Neural cell (in vitro differentiated cells): Measurements from ENCODE around the gene IFFO2. TPM values are rescaled to one million over a fixed set of nuclear protein-coding genes. Genes with fewer than 3 reads are reported as not detected.

ENCODE experiments used
- H2AFZ ChIP-seq: fragments of 200-600, 300-800 bp; sonication (generic), shearing (Covaris generic); 2 replicates; pipeline ENCODE4 v1.6.0; 2014; ENCODE audit warnings: low read depth, mild to moderate bottlenecking, antibody characterized with exemption, low read length, moderate library complexity
- H3F3A ChIP-seq: fragments of 200-600 bp; shearing (Covaris generic); 2 replicates; pipeline ENCODE4 v1.6.1; 2016; ENCODE audit warnings: mild to moderate bottlenecking, moderate library complexity, mixed read lengths, antibody characterized with exemption, low read length; ENCODE audit not compliant: insufficient read depth, poor library complexity, severe bottlenecking
- H3K27ac ChIP-seq: fragments of 200-600, 300-800 bp; sonication (generic), shearing (Covaris generic); 2 replicates; pipeline ENCODE4 v1.5.1; 2014; ENCODE audit warnings: mild to moderate bottlenecking, low read length, moderate library complexity
- H3K27me3 ChIP-seq: fragments of 300-800, 200-600 bp; sonication (generic), shearing (Covaris generic); 2 replicates; pipeline ENCODE4 v1.6.0; 2014; ENCODE audit warnings: mild to moderate bottlenecking, low read depth, low read length, moderate library complexity; ENCODE audit not compliant: insufficient read depth
- H3K36me3 ChIP-seq: fragments of 300-800, 200-600 bp; sonication (generic), shearing (Covaris generic); 2 replicates; pipeline ENCODE4 v1.5.1; 2014; ENCODE audit warnings: mild to moderate bottlenecking, antibody characterized with exemption, low read length, moderate library complexity; ENCODE audit not compliant: insufficient read depth
- H3K4me2 ChIP-seq: fragments of 300-800, 200-600 bp; sonication (generic), shearing (Covaris generic); 2 replicates; pipeline ENCODE4 v1.6.0; 2014; ENCODE audit warnings: mild to moderate bottlenecking, low read length
- H3K4me3 ChIP-seq: fragments of 300-800, 200-600 bp; sonication (generic), shearing (Covaris generic); 2 replicates; pipeline ENCODE4 v1.5.1; 2014; ENCODE audit warnings: mild to moderate bottlenecking, low read length, moderate library complexity
- H3K79me2 ChIP-seq: fragments of 200-600 bp; shearing (Covaris generic); replicated peaks from 2 replicates; pipeline ENCODE4 v1.6.0; 2014; ENCODE audit warnings: mild to moderate bottlenecking, low read length, moderate library complexity; ENCODE audit not compliant: insufficient read depth
- H3K9ac ChIP-seq: fragments of 300-800, 200-600 bp; sonication (generic), shearing (Covaris generic); 2 replicates; pipeline ENCODE4 v1.6.1; 2016; ENCODE audit warnings: mild to moderate bottlenecking, low read length, mixed read lengths
- H3K9me2 ChIP-seq: fragments of 200-600 bp; shearing (Covaris generic); 2 replicates; pipeline ENCODE4 v1.6.1; 2016; ENCODE audit warnings: mild to moderate bottlenecking, low read length, mixed read lengths; ENCODE audit not compliant: insufficient read depth
- H3K9me3 ChIP-seq: fragments of 200-600, 300-800 bp; sonication (generic), shearing (Covaris generic); 2 replicates; pipeline ENCODE4 v1.6.1; 2016; ENCODE audit warnings: mild to moderate bottlenecking, mixed run types, low read length, moderate library complexity, mixed read lengths
- H4K20me1 ChIP-seq: fragments of 200-600 bp; shearing (Covaris generic); 2 replicates; pipeline ENCODE4 v1.6.1; 2016; ENCODE audit warnings: mild to moderate bottlenecking, mixed run types; ENCODE audit not compliant: insufficient read depth
- EP300 ChIP-seq: fragments of 450-650 bp; conservative IDR thresholded peaks from 2 replicates; pipeline ENCODE4 v1.6.1; 2014; ENCODE audit warnings: antibody characterized with exemption, mild to moderate bottlenecking, moderate library complexity; ENCODE audit not compliant: poor library complexity, severe bottlenecking
- EZH2 ChIP-seq: fragments of 200-600, 300-800 bp; shearing (Covaris generic), sonication (generic); IDR thresholded peaks from 2 replicates; pipeline ENCODE4 v1.6.1; 2014; ENCODE audit warnings: antibody characterized with exemption, low read length, borderline replicate concordance, mild to moderate bottlenecking; ENCODE audit not compliant: insufficient read depth, poor library complexity, severe bottlenecking
- MXI1 ChIP-seq: fragments of 450-650 bp; conservative IDR thresholded peaks from 2 replicates; pipeline ENCODE4 v1.6.1; 2014; ENCODE audit warnings: antibody characterized with exemption, mild to moderate bottlenecking; ENCODE audit not compliant: poor library complexity, severe bottlenecking
- RAD21 ChIP-seq: fragments of 450-650 bp; conservative IDR thresholded peaks from 2 replicates; pipeline ENCODE4 v1.6.1; 2014; ENCODE audit warnings: antibody characterized with exemption, mild to moderate bottlenecking, moderate library complexity
- REST ChIP-seq: IDR thresholded peaks from 2 replicates; pipeline ENCODE4 v1.6.1; 2012; ENCODE audit warnings: borderline replicate concordance
- polyA plus RNA-seq: library from polyadenylated mRNA; depleted of rRNA; stranded (reverse); fragments of >200 nt; gene quantifications from 2 replicates; pipeline ENCODE4 v1.2.3, GENCODE V29; 2014

IFFO2 gene
- polyA plus RNA-seq, 1 donor from 2014 or later, result 2.6 TPM

- Histone ChIP-seq H3K9me2 (no peaks in the 10 kb centered on the region), H3K27ac (no peak overlapping the region), H4K20me1 (no peaks in the 10 kb centered on the region)
These were observed 12.4 kb downstream of the IFFO2 start for GRCh38 chr1:18943914-18944572.

GRCh38 chr1:18943162-18943561 is 13.3 kb downstream of the IFFO2 start:
- H3K27me3 ChIP-seq, result no peaks in the 10 kb centered on the region
- H3F3A ChIP-seq, result no peaks in the 10 kb centered on the region
- H2AFZ ChIP-seq, result no peak overlapping the region
- no peaks in the 10 kb centered on the region for H3K9me2 ChIP-seq
- no peaks in the 10 kb centered on the region for H3K9me3 ChIP-seq
- no peaks in the 10 kb centered on the region for H3K36me3 ChIP-seq
- TF ChIP-seq REST (no peak), EP300 (no peak), MXI1 (no peak)
- H3K9ac ChIP-seq, result no peak overlapping the region
- no peak overlapping the region for H3K27ac ChIP-seq
- H3K4me2 ChIP-seq, result no peak overlapping the region
- H4K20me1 ChIP-seq, result no peaks in the 10 kb centered on the region
- H3K4me3 ChIP-seq, result no peak overlapping the region
- H3K79me2 ChIP-seq, result no peaks in the 10 kb centered on the region

More at GRCh38 chr1:18943914-18944572, 12.4 kb downstream of the IFFO2 start:
- H3K36me3 ChIP-seq, result no peaks in the 10 kb centered on the region
- no peaks in the 10 kb centered on the region for H3K79me2 ChIP-seq
- no peak overlapping the region for H3K9ac ChIP-seq
- H3F3A ChIP-seq, result no peaks in the 10 kb centered on the region
- TF ChIP-seq MXI1 (no peak), EP300 (no peak), REST (no peak), EZH2 (no peak), RAD21 (no peak)
- H2AFZ ChIP-seq, result no peak overlapping the region
- H3K4me3 ChIP-seq, result no peak overlapping the region
- no peak overlapping the region for H3K4me2 ChIP-seq
- H3K9me3 ChIP-seq, result no peaks in the 10 kb centered on the region
- H3K27me3 ChIP-seq, result no peaks in the 10 kb centered on the region
